PFSK-1 (cell line): Measurements from ENCODE around the gene EXD3.

ENCODE experiments used
- FOXP2 ChIP-seq: optimal IDR thresholded peaks from 2 replicates; pipeline ENCODE3; 2011; ENCODE audit warnings: borderline replicate concordance, control low read depth, inconsistent platforms; ENCODE audit not compliant: insufficient read depth; ENCODE audit errors: extremely low read length, extremely low read depth
- POLR2AphosphoS5 ChIP-seq: IDR thresholded peaks from 2 replicates; pipeline ENCODE4 v1.6.1; 2012; ENCODE audit warnings: low read depth, mild to moderate bottlenecking, control low read depth, low read length, moderate library complexity
- REST ChIP-seq, 2 experiments: IDR thresholded peaks; 2 replicates each; pipeline versions ENCODE4 v1.6.1 to v1.8.0; 2011 to 2012; ENCODE audit warnings: low read depth in 2 of 2, low read length in 2 of 2, control low read depth in 1 of 2, inconsistent platforms in 1 of 2, mild to moderate bottlenecking in 1 of 2, moderate library complexity in 1 of 2; ENCODE audit not compliant: insufficient read depth in 1 of 2
- SIN3A ChIP-seq: IDR thresholded peaks from 2 replicates; pipeline ENCODE4 v1.6.1; 2012; ENCODE audit warnings: mild to moderate bottlenecking, low read length, moderate library complexity, borderline replicate concordance; ENCODE audit not compliant: insufficient read depth
- TAF1 ChIP-seq: IDR thresholded peaks from 2 replicates; pipeline ENCODE4 v1.6.1; 2012; ENCODE audit warnings: low read length, control low read depth, borderline replicate concordance; ENCODE audit not compliant: insufficient read depth

DNA sequence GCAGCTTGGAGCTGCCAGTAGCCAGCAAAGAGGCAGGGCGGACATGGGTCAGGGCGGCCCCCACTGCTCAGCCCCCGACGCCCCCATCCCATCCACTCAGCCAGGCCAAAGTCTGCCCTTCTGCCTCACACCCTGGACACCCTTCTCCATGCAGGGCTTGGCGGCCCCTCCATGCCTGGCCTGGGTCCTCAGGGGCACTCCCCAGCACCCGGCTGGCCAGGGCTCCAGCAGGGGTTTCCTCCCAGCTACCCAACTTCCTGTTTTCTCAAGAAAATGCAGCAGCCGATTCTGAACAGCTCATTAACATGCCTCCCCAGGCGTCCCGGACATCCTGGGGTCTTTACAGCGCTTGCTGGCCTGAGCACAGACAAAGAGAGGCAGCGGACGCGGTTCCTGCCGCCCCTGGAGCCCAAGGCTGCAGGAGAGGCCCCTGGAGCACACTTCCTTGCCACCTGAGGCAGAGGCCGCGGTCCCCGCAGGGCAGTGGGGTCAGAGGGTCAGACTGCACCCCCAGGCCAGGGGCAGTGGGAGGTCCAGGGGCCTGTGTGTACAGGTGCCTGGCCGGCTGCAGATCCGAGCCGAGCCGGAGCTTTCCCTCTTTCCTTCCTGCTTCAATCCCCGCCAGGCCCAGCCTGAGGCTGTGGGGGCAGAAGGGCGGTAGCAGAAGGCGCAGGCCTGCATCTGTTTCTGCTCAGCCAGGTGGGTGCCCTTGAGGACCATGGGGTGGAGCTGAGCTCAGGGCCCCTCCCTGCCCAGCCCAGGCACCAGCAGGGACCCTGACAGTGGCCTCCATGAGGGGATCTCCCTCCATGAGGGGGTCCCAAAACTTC, 102.2 kb downstream of the EXD3 start:
- no peak for TF ChIP-seq TAF1
- no peak for TF ChIP-seq POLR2AphosphoS5
- TF ChIP-seq REST (IDR thresholded peaks at IDR 0.05; ENCODE audit: insufficient read depth in 1 of 2, low read depth in 2 of 2, low read length in 2 of 2): no peak
- no peak for TF ChIP-seq SIN3A
- TF ChIP-seq FOXP2: no peak
